ENCODE measurements around the gene MRPL20. TPM values are rescaled to one million over a fixed set of nuclear protein-coding genes. Genes with fewer than 3 reads are reported as not detected.

MRPL20 gene
- total RNA-seq, 1 donor from 2014 or later: 96.1 TPM

- Histone ChIP-seq H4K20me1 (ENCODE audit: low read depth) (no peaks in the 10 kb centered on the region), H3K4me3 (no peak overlapping the region), H3K9ac (no peak overlapping the region), H3K27me3 (no peaks in the 10 kb centered on the region), H3K79me2 (ENCODE audit: low read depth) (no peaks in the 10 kb centered on the region), H3K4me1 (peaks cover 47% of the 10 kb centered on the region), H2AFZ (replicated peaks) (no peak overlapping the region), H3K9me3 (ENCODE audit: low read depth) (no peaks in the 10 kb centered on the region), H3K36me3 (no peaks in the 10 kb centered on the region), H3F3A (ENCODE audit: low read depth) (peaks cover 65% of the 10 kb centered on the region), H3K4me2 (no peak overlapping the region), H3K27ac (no peak overlapping the region)
- Mint-ChIP-seq H3K27ac (peak overlapping the region; percentile 14), H3K4me3 (peak overlapping the region; percentile 76), H3K9me3 (no peaks in the 10 kb centered on the region), H3K36me3 (peaks cover 3% of the 10 kb centered on the region), H3K27me3 (ENCODE audit: insufficient read depth, low read depth) (peaks cover 18% of the 10 kb centered on the region), H3K4me1 (peaks cover 46% of the 10 kb centered on the region)
- no peak for TF ChIP-seq EZH2phosphoT487 (IDR thresholded peaks at IDR 0.05)
- TF ChIP-seq EZH2 (IDR thresholded peaks at IDR 0.05): no peak
- TF ChIP-seq CTCF (IDR thresholded peaks at IDR 0.05): no peak
- no peak for DNase-seq (ENCODE audit: low spot score)
Measured at GRCh38 chr1:1428174-1428573, 21.1 kb upstream of the MRPL20 start.

GRCh38 chr1:1427820-1428148 lies 20.7 kb upstream of the MRPL20 start:
- no peak for DNase-seq (ENCODE audit: low spot score)
- peaks cover 62% of the 10 kb centered on the region for H3F3A ChIP-seq (ENCODE audit: low read depth)
- no peak overlapping the region for H3K27ac Mint-ChIP-seq
- no peak overlapping the region for H3K9ac ChIP-seq
- no peaks in the 10 kb centered on the region for H3K36me3 ChIP-seq
- H3K36me3 Mint-ChIP-seq: peaks cover 3% of the 10 kb centered on the region
- H3K4me2 ChIP-seq: peak overlapping the region; percentile 77
- H3K27me3 ChIP-seq: no peaks in the 10 kb centered on the region
- H3K9me3 ChIP-seq (ENCODE audit: low read depth): no peaks in the 10 kb centered on the region
- H3K79me2 ChIP-seq (ENCODE audit: low read depth): no peaks in the 10 kb centered on the region
- peaks cover 43% of the 10 kb centered on the region for H3K4me1 ChIP-seq
- H3K4me1 Mint-ChIP-seq: peaks cover 46% of the 10 kb centered on the region
- no peaks in the 10 kb centered on the region for H4K20me1 ChIP-seq (ENCODE audit: low read depth)
- no peak overlapping the region for H2AFZ ChIP-seq (replicated peaks)
- H3K27me3 Mint-ChIP-seq (ENCODE audit: insufficient read depth, low read depth): peaks cover 18% of the 10 kb centered on the region
- no peak overlapping the region for H3K4me3 Mint-ChIP-seq
- no peaks in the 10 kb centered on the region for H3K9me3 Mint-ChIP-seq
- H3K4me3 ChIP-seq: peak overlapping the region; percentile 48
- TF ChIP-seq CTCF (IDR thresholded peaks at IDR 0.05): no peak
- TF ChIP-seq EZH2phosphoT487 (IDR thresholded peaks at IDR 0.05): no peak
- no peak for TF ChIP-seq EZH2 (IDR thresholded peaks at IDR 0.05)
- H3K27ac ChIP-seq: no peak overlapping the region

DNA sequence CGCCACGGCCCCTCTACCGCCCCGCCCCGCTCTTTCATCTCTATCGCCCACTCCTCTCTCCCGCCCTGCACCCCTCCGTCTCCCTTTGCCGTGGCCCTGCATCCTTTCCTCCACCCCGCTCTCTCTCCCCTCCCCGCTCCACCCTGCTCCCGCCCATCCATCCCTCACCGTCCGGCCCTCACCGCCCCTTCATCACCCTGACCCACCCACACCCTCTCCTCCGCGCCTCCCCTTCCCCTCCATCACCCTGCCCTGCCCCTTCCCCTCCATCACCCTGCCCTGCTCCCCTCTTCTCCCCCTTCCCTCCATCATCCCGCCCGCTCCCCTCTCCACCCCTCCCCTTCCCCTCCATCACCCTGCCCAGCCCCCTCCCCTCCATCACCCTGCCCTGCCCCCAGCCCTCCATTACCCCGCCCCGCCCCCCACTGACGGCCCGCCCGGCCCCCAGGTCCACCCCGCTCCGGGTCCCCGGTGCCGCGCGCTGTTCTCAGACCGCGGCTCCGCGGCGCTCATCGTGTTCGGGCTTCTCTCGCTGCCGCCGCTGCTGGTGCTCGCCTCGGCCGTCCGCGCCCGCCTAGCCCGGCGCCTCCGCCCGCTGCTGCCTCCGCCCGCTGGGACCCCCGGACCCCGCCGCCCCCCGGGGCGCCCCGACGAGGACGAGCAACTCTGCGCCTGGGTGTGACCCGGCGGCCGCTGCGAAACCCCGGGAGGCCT lies 20.2 kb upstream of the MRPL20 start:
- Histone ChIP-seq H3K36me3 (no peaks in the 10 kb centered on the region), H3K27ac (no peak overlapping the region), H3K27me3 (no peaks in the 10 kb centered on the region), H4K20me1 (ENCODE audit: low read depth) (no peaks in the 10 kb centered on the region), H3K9ac (no peak overlapping the region), H3K4me1 (peaks cover 38% of the 10 kb centered on the region), H3F3A (ENCODE audit: low read depth) (peaks cover 57% of the 10 kb centered on the region), H3K4me3 (peak overlapping the region; percentile 48), H2AFZ (replicated peaks) (no peak overlapping the region), H3K79me2 (ENCODE audit: low read depth) (no peaks in the 10 kb centered on the region), H3K4me2 (peak overlapping the region; percentile 77), H3K9me3 (ENCODE audit: low read depth) (no peaks in the 10 kb centered on the region)
- peaks cover 18% of the 10 kb centered on the region for H3K27me3 Mint-ChIP-seq (ENCODE audit: insufficient read depth, low read depth)
- TF ChIP-seq EZH2 (IDR thresholded peaks at IDR 0.05) (no peak), EZH2phosphoT487 (IDR thresholded peaks at IDR 0.05) (no peak), CTCF (IDR thresholded peaks at IDR 0.05) (no peak)
- H3K27ac Mint-ChIP-seq: no peak overlapping the region
- peaks cover 3% of the 10 kb centered on the region for H3K36me3 Mint-ChIP-seq
- peak; percentile 74 for DNase-seq (ENCODE audit: low spot score)
- H3K9me3 Mint-ChIP-seq: no peaks in the 10 kb centered on the region
- H3K4me1 Mint-ChIP-seq: peaks cover 47% of the 10 kb centered on the region
- no peak overlapping the region for H3K4me3 Mint-ChIP-seq

Data from neural progenitor cell (in vitro differentiated cells).